Astrocyte of the spinal cord (primary cell): ENCODE results near the gene TENM3.

Source experiments
- DNase-seq: peaks from one replicate; pipeline ENCODE4 v3.0.0; 2011; ENCODE audit warnings: low read depth, low spot score
- H3K4me3 ChIP-seq: 2 replicates; pipeline ENCODE4 v1.5.1; 2011; ENCODE audit warnings: low read depth, mild to moderate bottlenecking, low read length, moderate library complexity
- CTCF ChIP-seq: IDR thresholded peaks from 2 replicates; pipeline ENCODE4 v1.5.1; 2012; ENCODE audit warnings: low read depth, mild to moderate bottlenecking, low read length, inconsistent platforms
- in situ Hi-C: cut with HindIII; loops from 2 replicates; pipeline ENCODE4 v1.10.0; 2017; ENCODE audit warnings: low sequenced_read_pairs

The TENM3 gene

DNA sequence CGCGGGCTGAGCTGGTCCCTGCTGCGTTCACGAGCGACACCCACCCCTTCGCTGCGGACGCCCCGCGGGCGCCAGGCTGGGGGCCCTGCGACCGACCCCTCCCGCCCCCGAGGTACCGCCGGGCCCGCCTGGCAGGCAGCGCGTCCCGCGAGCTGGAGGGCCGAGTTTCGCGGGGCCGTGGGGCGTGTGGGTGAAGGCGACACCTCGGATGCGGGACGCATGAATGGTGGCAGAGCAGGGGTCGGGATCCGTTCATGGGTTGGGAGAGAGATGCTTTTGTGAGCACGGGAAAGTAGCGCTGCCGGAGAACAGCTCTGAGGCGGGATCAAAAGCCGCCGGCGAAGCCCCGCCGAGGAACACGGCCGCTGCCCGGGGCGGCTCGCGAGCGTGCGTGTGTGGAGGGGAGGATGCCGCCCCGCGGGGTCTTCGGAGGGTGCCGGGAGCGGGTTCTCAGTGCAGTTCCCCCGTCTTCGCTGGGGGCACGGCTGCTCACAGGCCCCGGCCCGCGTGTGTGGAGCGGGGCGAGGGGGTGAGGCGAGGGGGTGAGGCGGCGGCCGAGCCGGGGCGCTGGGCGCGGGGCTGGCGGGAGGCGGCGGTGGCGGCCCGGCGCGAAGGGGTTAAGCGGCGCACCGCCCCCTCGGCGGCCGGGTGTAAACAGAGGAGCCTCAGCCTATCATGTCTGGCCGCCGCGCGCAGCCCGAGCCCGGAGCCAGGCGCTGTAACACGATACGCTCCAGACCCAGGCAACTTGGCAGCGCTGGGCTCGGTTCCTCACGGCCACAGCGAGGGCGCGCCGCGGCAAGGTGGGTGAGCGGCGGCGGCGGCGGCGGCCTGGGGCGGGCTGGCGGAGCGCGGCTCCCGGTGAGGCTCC, 205.3 kb downstream of the TENM3 start:
- no peak for TF ChIP-seq CTCF
- in situ Hi-C loops, result no loop called here
- peak; percentile 94 for DNase-seq
- H3K4me3 ChIP-seq, result peak overlapping the region; percentile 56

GRCh38 chr4:182449186-182449929, 206.2 kb downstream of the TENM3 start:
- H3K4me3 ChIP-seq, result peak overlapping the region; percentile 56
- in situ Hi-C loops, result no loop called here
- peak; percentile 62 for DNase-seq
- TF ChIP-seq CTCF, result no peak

DNA sequence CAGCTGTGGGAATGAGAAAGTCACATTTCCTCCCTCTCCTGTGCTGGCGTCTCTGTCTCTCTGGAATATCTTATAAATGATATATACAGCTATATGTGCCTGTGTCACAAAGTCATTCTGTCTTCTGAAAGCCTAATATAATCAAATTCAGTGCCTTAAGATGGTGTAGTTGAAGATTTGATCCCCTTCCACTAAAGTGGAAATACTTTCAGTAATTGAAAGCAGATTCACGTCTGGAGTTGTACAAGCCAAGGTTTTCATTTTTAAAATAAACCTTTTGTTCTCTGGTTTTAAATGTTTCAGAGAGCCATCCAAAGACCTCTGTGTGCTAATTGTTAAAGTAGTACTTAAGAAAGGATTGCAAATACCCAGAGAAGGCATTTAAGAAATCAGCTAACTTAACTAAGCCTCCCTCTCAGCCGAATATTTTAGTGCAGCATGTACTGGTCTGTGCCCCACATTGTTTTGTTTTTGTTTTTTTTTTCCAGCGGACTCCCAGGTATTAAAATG, 206.8 kb downstream of the TENM3 start:
- peak overlapping the region; percentile 56 for H3K4me3 ChIP-seq
- peak; percentile 37 for DNase-seq
- in situ Hi-C loops, result no loop called here
- TF ChIP-seq CTCF, result no peak

GRCh38 chr4:182451441-182451840, 208.2 kb downstream of the TENM3 start:
- DNase-seq, result no peak
- no peak for TF ChIP-seq CTCF
- no peak overlapping the region for H3K4me3 ChIP-seq
- in situ Hi-C loops, result no loop called here

GRCh38 chr4:182453830-182454229, 210.6 kb downstream of the TENM3 start:
- no peak for TF ChIP-seq CTCF
- in situ Hi-C loops, result no loop called here

DNA sequence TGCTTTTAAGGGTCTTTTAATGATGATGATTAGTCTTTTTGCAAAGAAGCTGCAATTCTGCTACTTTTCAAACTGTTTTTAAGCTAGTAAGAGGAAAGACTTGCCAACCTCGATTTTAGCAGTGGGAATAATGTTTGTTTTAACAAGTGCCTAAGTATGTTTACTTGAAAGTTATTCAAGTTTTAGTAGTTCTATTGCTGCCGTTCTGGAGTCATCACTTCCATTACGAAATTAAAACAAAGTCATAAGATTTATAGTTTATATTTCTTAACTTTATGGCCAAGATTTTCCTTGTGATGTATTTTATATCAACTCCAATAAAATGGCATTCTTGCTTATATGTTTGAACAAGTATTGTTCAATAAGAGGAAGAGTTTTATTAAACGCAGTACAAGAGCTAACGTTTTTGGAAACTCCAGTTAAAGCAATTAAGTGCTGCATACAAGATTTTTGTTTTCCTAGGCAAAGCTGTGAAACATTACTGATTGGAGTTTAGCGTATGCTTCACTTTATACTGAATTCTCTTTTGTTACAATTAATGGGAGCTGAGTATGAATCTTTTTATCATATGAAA, 211.3 kb downstream of the TENM3 start:
- no peak overlapping the region for H3K4me3 ChIP-seq
- DNase-seq, result peak; percentile 17
- in situ Hi-C loops, result no loop called here
- no peak for TF ChIP-seq CTCF

More at GRCh38 chr4:182453830-182454229, 210.6 kb downstream of the TENM3 start:
- DNase-seq, result no peak
- H3K4me3 ChIP-seq, result no peak overlapping the region
